Fibroblast of skin of right biceps (primary cell): Measurements from ENCODE around the gene SLFN12L.
A peak's percentile ranks its signal among the peaks of the same experiment; 100 is the strongest.
"Not testable (repeated sequence)": the region's sequence is repeated elsewhere in the genome, so short reads cannot be mapped to it uniquely, and the experiment has no call there.

Experiments
- DNase-seq: peaks from one replicate; pipeline ENCODE4 v3.0.0-alpha.2; 2013

SLFN12L gene

GRCh38 chr17:35493040-35493439 is 44.4 kb downstream of the SLFN12L start:
- no peak for DNase-seq

- no peak for DNase-seq
Measured at GRCh38 chr17:35491417-35491816, 46.1 kb downstream of the SLFN12L start.

- no peak for DNase-seq
Measured at GRCh38 chr17:35489944-35490343, 47.5 kb downstream of the SLFN12L start.

GRCh38 chr17:35488991-35489390 is 48.5 kb downstream of the SLFN12L start:
- DNase-seq: no peak

- DNase-seq: peak; percentile 55
Measured at GRCh38 chr17:35486920-35487732, 50.4 kb downstream of the SLFN12L start.

GRCh38 chr17:35479271-35479670 is 58.2 kb downstream of the SLFN12L start:
- no peak for DNase-seq

GRCh38 chr17:35477248-35477647 is 60.2 kb downstream of the SLFN12L start:
- DNase-seq: no peak

- DNase-seq: no peak
Measured at GRCh38 chr17:35476283-35476820, 61.1 kb downstream of the SLFN12L start.

GRCh38 chr17:35468475-35468874 is 69.0 kb downstream of the SLFN12L start:
- no peak for DNase-seq

GRCh38 chr17:35467824-35468223 is 69.7 kb downstream of the SLFN12L start:
- DNase-seq: no peak

GRCh38 chr17:35460354-35460851 is 77.1 kb downstream of the SLFN12L start:
- DNase-seq: no peak

GRCh38 chr17:35454035-35454434 is 83.4 kb downstream of the SLFN12L start:
- DNase-seq: not testable (repeated sequence)

GRCh38 chr17:35453171-35453570 is 84.3 kb downstream of the SLFN12L start:
- no peak for DNase-seq

- no peak for DNase-seq
Measured at GRCh38 chr17:35449371-35449931, 88.0 kb downstream of the SLFN12L start.

GRCh38 chr17:35448899-35449227 is 88.6 kb downstream of the SLFN12L start:
- DNase-seq: no peak

- peak; percentile 50 for DNase-seq
Measured at GRCh38 chr17:35448214-35448898, 89.1 kb downstream of the SLFN12L start, which contains the start of gene SLFN13. TSS of gene SLFN13 (minus strand) at chr17:35448766. CDS start at chr17:35445680, 3,086 bp downstream.

GRCh38 chr17:35447499-35447898 is 90.0 kb downstream of the SLFN12L start:
- no peak for DNase-seq

GRCh38 chr17:35438433-35438832 is 99.0 kb downstream of the SLFN12L start:
- DNase-seq: no peak

GRCh38 chr17:35433075-35433894 is 104.2 kb downstream of the SLFN12L start:
- DNase-seq: peak; percentile 100

GRCh38 chr17:35432176-35433074 is 105.1 kb downstream of the SLFN12L start, which contains the start of gene SLFN12:
TSS of gene SLFN12 (minus strand) at chr17:35432500. CDS start at chr17:35423028, 9,472 bp downstream.
- peak; percentile 95 for DNase-seq

- no peak for DNase-seq
Measured at GRCh38 chr17:35429702-35430101, 107.8 kb downstream of the SLFN12L start.
